Sciatic nerve (tissue), 2 donors: Measurements from ENCODE around the gene TSPAN16. TPM values are rescaled to one million over a fixed set of nuclear protein-coding genes. Genes with fewer than 3 reads are reported as not detected.
"Not testable (repeated sequence)": the region's sequence is repeated elsewhere in the genome, so short reads cannot be mapped to it uniquely, and the experiment has no call there.

Source experiments
- ATAC-seq: fragments of 200-7000 bp; cut with Tn5 transposase; one replicate; pipeline ENCODE4 v1.9.1; 2020; ENCODE audit warnings: mild to moderate bottlenecking, moderate library complexity
- DNase-seq: peaks from one replicate; pipeline ENCODE4 v3.0.0-alpha.2; 2020; ENCODE audit warnings: low spot score
- intact Hi-C: fragments of 100-400 bp; cut with DNase I; formaldehyde crosslinking; loops from one replicate; pipeline ENCODE4 v1.14.2; 2022
- total RNA-seq: library from RNA; stranded (reverse); fragmentation: NEBNext Ultra II Directional; extraction: Animal tissue kit (Norgen Biotek cat#: 25700); gene quantifications from one replicate; pipeline ENCODE4 v1.2.1, GENCODE V29; 2021
- donor health status: DM: no; HTN: no; CAD: no.
- donor health status: DM: no; HTN: no; CAD: no.

Gene TSPAN16
- total RNA-seq, 1 donor from 2014 or later, result not detected

DNA sequence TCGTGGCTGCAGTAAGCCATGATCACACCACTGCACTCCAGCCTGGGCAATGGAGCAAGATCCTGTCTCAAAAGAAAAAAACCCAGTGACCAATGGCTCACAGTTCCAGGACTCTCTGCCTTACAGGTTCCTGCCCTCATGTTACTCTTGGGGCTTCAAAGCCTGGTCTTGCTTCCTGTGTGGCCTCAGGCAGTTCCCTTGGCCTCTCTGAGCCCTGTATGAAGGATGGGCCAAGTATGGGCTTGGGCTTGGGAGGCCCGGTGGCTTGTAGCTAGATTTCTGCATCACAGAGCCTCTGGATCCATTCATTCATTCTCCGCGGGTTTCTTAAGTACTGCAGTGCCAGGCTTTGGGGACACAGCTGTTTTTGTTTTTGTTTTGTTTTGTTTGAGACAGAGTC, 780 bp upstream of the TSPAN16 start:
- DNase-seq, result no peak
- no peak for ATAC-seq
- intact Hi-C loops, result loop anchor here (10.0 kb wide), 2 partner anchors 70 to 150 kb away; no protein-coding TSS in a partner anchor

DNA sequence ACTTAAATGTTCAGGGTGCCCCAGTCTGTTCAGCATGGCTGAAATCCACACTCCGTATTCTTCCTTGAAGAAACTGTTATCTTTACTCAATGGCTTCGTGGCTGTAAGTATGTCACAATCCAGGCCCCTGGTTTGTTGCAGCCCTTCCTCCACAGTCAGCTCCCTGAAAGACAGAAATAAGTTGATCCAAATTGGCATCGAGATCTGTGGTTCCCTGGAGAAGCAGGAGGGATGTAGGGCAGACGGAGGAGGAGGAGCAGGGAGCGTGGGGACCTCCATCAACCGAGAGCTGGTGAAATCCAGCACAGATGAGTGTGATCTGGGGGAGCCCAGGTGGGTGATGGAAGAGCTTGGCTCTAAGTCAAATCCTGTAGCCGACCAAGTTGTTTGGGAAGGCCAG, 304 bp downstream of the TSPAN16 start:
- peak; percentile 58 for ATAC-seq
- intact Hi-C loops, result loop anchor here (10.0 kb wide), 2 partner anchors 69 to 149 kb away; no protein-coding TSS in a partner anchor
- no peak for DNase-seq

DNA sequence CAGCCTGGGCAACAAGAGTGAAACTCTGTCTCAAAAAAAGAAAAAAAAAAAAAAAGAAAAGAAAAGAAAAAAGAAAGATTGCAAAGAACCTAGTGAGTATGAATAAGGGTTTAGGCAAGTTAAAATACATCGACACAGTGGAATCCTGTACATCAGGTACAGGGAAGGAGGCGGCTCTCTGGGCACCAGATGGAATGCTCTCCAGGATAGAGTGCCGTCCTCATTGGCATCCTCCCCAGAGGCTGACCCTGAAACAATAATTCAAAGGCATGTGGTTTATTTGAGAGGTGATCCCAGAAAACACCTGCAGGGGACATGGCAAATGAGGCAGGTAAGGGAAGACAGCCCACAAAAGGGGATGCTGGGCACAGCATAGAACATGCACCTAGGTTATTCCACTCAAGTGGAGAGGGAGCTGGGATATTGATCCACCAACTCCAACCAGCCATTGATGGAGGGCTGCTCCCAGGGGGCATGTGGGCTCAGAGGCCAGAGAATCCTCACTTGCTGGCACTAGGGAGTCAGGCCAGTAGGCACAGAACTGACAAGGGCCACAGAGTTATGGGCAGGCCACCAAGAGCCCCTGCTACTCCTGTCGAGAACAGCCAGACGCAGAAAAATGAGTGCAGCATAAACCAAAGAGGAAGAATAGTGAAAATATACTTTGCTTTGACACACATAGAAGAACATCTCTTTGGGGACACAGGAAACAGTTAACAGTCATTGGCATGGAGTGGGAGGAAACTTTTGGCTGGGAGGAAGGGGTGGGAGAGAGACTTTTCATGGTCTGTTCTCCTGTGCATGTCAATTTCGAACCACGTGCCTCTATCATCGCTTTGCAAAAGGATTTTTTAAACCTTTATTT, 4.2 kb downstream of the TSPAN16 start:
- ATAC-seq (no peak), DNase-seq (no peak)
- intact Hi-C loops, result loop anchor here (10.0 kb wide), 2 partner anchors 65 to 145 kb away; no protein-coding TSS in a partner anchor

DNA sequence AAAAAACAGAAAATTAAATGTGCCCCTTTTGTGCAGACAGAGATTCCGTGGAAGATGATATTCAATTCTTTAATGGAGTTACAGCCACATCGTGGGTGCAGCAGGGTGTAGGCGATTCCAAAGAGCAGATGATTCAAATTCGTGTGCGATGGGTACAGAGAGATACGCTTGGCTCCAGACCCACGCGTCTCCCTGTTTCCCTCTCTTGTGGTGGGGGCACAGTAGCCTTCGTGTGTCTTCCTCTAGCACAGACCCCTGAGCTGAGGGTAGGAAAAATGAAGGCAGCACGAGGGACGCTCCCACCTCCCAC, 4.8 kb downstream of the TSPAN16 start:
- ATAC-seq, result no peak
- DNase-seq, result no peak
- intact Hi-C loops, result no loop called here

DNA sequence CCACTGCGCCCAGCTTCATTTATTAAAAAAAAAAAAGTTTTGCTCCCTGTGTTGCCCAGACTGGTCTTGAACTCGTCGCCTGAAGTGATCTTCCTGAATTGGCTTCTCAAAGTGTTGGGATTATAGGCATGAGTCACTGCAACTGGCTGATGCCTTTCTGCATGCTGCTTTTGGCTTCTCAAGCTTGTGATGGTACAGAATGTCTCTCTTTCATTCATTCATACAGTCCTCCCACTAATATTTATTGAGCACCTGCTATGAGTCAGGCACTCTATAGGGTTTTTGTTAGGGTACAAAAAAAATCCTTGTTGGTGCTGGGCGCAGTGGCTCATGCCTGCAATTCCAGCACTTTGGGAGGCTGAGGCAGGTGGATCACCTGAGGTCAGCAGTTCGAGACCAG, 9.0 kb downstream of the TSPAN16 start:
- no peak for ATAC-seq
- intact Hi-C loops, result no loop called here

DNA sequence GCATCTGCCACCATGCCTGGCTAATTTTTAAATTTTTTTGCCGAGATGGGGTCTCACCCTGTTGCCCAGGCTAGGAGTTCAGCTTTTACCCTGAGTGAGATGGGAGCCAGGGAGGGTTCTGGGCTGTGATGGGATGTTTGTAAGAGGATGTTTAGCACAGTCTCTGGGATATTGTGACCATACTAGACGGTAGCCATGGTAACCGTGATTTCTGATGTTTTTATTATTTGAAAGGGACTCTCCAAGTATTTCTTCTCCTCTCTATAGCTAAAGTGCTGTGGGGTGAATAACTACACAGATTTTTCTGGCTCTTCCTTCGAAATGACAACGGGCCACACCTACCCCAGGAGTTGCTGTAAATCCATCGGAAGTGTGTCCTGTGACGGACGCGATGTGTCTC, 10.4 kb downstream of the TSPAN16 start:
- DNase-seq, result no peak
- ATAC-seq, result no peak
- intact Hi-C loops, result no loop called here

More for the DNA sequence above, 9.0 kb downstream of the TSPAN16 start:
- DNase-seq, result no peak

DNA sequence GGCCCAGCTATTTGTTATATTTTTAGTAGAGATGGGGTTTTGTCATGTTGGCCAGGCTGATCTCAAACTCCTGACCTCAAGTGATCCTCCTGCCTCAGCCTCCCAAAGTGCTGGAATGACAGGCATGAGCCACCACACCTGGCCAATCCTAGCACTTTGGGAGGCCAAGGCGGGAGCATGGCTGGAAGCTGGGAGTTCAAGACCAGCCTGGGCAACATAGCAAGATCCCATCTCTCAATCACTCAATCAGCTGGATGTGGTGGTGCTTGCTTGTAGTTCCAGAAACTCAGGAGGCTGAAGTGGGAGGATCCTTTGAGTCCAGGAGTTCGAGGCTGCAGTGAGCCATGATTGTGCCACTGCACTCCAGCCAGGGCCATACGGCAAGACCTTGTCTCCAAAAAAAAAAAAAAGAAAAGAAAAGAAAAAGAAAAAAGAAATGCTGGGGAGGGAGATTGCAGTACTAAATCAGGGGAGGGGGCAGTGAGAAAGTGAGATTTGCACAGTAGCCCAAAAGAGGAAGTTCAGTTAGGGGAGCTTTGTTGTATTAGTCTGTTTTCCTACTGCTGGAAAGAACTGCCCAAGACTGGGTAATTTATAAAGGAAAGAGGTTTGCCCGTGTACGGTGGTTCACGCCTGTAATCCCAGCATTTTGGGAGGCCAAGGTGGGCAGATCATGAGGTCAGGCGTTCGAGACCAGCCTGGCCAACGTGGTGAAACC, 24.5 kb downstream of the TSPAN16 start:
- intact Hi-C loops, DNase-seq, ATAC-seq: not testable (repeated sequence)

DNA sequence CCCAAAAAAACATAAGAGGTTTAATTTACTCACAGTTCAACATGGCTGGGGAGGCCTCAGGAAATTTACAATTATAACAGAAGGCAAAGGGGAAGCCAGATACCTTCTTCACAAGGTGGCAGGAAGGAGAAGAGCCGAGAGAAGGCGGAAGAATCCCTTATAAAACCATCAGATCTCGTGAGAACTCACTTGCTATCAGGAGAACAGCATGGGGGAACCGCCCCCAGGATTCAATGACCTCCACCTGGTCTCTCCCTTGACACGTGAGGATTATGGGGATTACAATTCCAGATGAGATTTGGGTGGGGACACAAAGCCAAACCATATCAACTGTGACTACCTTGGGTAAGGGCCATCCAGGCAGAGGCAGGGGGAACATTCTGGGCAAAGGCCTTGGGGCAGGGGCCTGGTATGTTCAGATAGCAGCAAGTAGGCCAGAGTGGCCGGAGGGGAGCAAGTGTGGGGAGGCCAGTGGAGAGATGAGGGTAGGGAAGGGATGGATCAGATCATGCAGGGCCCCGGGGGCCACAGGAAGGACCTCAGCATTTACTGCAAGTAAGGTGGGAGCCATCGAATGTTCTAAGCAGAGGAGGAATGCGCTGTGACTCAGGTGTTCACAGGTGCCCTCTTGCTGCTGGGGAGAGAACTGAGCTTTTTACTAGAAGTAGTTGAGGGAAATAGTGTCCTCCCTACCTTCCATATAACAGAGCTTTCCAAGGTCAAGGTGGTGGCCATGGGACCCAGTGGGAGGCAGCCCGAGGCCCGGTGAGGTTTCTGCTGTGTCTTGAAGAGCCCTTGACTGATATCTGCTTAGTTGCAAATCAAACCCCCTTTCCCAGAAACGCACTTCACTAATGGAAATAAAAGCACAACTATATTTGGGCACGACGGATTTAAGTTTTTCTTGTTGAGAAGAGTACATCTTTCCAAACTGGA, 25.5 kb downstream of the TSPAN16 start:
- no peak for ATAC-seq
- intact Hi-C loops, result no loop called here
- DNase-seq, result no peak

DNA sequence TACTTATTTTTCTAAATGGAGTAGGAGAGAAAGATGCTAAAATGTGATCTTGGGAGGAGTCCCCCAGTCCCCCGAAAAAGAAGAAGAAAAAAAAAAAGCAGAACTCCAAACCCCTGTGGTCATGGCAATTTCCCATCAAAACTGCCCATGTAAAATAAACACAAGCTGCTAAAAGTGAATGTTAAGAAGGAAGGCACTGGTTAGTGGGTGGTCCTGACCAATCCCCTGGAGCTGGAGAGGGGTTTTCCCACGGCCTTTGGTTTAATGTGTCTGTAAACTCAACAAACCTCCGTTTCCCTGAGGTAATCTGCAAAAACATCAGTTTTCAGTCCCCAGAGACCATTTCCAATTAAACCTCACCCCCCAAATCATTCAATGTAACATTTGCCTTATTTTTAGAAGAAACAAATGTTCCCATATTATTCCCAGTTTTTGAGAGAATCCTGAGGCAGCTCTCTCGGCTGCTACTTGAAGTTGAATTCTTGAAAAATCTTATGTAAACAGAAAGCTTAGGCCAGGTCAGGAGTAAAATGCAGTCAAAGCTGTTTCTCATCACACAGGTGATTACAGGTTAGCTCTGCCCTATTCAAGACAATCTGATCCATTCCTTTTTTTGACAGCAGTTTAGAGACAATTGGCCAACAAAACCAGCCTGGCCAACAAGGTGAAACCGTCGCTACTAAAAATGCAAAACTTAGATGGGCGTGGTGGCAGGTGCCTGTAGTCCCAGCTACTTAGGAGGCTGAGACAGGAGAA, 26.5 kb downstream of the TSPAN16 start:
- ATAC-seq (no peak), DNase-seq (no peak)
- intact Hi-C loops, result no loop called here

DNA sequence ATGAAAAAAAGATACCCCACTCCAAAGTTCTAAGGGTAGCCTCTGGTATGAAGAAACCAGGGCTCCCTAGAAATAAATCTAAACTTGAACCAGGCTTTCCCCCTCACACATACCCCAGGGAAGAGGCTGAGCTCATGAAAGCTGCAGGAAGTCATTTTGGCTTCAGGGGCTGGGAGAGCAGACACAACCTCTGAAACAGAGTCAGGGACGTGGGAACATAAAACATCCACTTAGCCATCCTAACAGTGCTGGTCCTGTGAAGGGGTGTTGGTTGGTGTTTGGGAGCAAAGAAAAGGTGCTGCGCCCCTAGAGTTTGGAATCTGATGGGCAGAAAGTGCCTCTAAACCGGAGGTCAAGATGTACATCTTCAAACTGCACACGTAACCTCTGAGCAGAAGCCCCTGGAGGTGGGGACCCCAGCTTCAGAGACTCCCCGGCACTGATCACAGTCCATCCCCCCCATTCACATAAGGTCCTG, 27.7 kb downstream of the TSPAN16 start:
- DNase-seq, result no peak
- intact Hi-C loops, result no loop called here
- no peak for ATAC-seq

DNA sequence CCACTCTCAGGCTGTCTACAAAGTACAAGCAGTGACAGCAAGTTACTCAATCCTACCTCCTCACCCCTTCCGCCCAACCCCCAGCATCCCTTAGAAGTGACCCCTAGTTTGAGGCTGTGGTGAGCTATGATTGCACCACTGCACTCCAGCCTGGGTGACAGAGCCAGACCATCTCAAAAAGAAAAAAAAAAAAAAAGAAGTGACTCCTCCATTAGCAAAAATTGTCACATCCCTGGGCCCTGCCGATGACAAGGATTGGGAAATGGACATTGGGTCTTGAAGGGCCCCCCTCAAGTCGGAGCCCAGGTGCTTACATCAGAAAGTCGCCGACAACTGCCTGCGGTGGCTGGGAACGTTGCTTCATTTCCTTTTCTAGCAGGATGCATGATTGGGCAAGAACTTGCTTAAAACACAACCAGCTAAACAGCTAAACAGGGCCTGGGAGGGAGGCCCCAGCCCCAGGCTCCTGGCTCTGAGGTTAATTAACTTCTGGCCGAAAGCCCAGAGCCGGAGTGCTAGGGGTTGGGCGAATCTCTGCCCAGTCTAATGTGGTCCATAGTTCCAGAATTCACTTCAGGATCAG, 28.2 kb downstream of the TSPAN16 start:
- peak; percentile 94 for ATAC-seq
- intact Hi-C loops, result no loop called here
- DNase-seq, result peak; percentile 83

DNA sequence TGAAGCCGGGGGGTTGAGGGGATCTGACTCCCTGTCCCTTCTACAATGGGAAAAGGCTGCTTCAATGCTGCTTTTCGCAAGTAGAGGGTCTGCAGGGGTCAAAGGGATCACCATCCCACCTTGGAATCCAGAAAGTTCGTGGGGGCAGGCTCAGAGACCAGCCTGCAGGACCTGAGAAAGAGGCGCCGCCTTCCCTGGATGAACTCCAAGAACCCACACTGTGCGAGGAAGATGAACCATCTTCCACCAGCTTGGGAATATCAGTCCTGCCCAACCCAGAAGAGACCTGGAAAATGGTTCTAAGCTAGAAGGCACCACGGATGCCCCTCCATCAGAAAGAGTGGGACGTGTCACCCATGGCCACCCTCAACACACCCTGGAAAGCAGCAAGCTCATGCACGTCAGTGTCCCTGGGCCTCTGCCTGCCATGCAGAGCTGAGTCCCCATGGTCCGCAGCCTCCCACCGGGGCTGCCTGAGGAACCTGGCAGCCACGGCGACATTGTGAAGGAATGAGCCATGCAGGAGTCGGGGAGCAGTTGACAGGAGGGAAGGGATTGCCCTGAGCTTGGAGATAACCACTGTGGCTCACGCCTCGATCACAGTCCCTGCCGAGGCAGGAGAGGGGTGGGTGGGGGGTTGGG, 28.9 kb downstream of the TSPAN16 start:
- peak; percentile 2 for ATAC-seq

DNA sequence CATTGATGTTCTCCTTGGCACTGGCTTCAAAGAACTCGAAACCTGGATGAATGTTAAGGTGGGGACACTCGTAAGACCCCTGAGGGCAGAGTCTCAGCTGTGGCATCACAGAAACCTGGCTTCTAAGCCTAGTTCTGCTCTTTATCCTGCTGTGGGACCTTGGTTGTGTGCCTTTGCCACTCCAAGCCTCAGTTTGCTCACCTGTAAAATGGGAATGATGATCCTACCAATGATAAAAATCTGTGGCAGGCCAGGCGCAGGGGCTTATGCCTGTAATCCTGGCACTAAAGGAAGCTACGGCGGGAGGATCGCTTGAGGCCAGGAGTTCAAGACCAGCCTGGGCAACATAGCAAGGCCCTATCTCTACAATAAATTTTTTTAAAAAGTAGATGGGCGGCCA, 29.6 kb downstream of the TSPAN16 start:
- intact Hi-C loops, result no loop called here
- ATAC-seq (no peak), DNase-seq (no peak)

More for the DNA sequence above, 28.9 kb downstream of the TSPAN16 start:
- intact Hi-C loops, result no loop called here
- DNase-seq, result no peak

DNA sequence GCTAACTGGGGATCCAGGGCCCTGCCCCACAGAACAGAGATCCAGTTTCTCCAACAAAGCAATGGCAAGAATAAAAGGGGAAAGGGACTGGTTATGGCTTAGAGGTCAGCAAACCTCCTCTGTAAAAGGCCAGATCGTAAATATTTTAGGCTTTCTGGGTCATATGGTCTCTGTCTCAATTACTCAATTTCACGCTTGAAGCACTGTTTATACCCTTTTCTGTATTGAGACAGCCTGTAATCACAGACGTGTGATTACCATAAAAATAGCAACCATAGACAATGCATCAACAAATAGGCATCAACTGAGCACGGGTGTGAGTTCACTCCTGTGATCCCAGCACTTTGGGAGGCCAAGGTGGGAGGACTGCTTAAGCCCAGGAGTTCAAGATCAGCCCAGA, 34.2 kb downstream of the TSPAN16 start:
- DNase-seq, result no peak
- intact Hi-C loops, result no loop called here
- ATAC-seq, result no peak

DNA sequence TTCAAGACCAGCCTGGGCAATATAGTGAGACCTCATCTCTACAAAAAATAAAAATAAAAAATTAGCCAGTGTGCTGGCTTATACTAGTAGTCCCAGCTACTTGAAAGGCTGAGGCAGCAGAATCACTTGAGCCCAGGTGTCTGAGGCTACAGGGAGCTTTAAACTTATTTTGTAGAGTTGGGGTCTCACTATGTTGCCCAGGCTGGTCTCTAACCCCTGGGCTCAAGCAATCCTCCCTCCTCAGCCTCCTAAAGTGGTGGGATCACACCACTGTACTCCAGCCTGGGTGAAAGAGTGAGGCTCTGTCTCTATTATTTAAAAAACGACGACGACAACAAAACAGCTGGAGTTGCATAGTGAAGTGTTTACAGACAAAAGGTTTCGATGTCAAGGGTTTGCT, 35.5 kb downstream of the TSPAN16 start:
- ATAC-seq (no peak), DNase-seq (no peak)
- intact Hi-C loops, result no loop called here

DNA sequence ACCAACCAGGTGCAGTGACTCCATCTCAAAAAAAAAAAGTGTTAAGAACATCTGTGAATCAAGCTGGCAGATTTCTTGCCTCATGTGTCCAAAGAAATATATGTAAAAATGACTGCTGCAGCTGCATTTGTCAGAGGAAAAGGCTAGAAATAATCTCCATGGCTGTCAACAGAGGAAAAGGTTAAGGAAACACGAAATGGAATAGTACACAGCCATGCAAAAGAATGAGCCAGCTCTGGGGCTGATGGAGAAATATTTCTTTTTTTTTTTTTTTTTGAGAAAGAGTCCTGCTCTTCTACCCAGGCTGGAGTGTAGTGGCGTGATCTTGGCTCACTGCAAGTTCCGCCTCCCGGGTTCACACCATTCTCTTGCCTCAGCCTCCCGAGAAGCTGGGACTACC, 36.9 kb downstream of the TSPAN16 start:
- ATAC-seq (no peak), DNase-seq (no peak)
- intact Hi-C loops, result no loop called here

DNA sequence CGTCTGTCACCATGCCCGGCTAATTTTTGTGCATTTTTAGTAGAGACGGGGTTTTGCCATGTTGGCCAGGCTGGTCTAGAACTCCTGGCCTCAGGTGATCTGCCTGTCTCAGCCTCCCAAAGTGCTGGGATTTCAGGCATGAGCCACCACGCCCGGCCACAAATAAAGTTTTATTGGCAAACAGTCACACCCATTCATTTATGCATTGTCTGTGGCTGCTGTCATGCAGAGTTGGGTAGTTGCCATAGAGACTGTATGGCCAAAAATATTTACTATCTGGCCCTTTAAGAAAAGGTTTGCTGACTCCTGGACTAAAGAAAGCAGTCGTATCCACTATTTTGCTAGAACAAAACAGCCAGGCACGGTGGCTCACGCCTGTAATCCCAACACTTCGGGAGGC, 37.9 kb downstream of the TSPAN16 start:
- intact Hi-C loops, DNase-seq, ATAC-seq: not testable (repeated sequence)
